SK-N-SH (cell line): ENCODE data around the gene SNRNP70. TPM values are rescaled to one million over a fixed set of nuclear protein-coding genes. Genes with fewer than 3 reads are reported as not detected.

Experiments
- CTCF ChIA-PET: fragments of 300-600, 350-600 bp; formaldehyde crosslinking; extraction: SDS; loops from one replicate; lab custom pipeline; 2021; lab: Yijun Ruan, JAX
- POLR2A ChIA-PET: fragments of 350-600 bp; sonication (Branson Sonifier 250); formaldehyde crosslinking; extraction: SDS; loops from one replicate; lab custom pipeline; 2020; ENCODE audit warnings: antibody characterized with exemption, inconsistent platforms; lab: Yijun Ruan, JAX
- DNase-seq: peaks from one replicate; pipeline ENCODE4 v3.0.0; 2012
- H2AFZ ChIP-seq: fragments of 200-600 bp; sonication (generic); 2 replicates; pipeline ENCODE4 v1.8.1; 2016; ENCODE audit warnings: antibody characterized with exemption, mild to moderate bottlenecking, low read depth
- H3F3A ChIP-seq: fragments of 200-600 bp; sonication (generic); replicated peaks from 2 replicates; pipeline ENCODE3; 2016; ENCODE audit warnings: antibody characterized with exemption, mild to moderate bottlenecking; ENCODE audit not compliant: insufficient read depth
- H3K27ac ChIP-seq, 2 experiments: fragments of 200-500 bp in 1 of 2; fragments of 200-600 bp in 1 of 2; sonication (Bioruptor generic) in 1 of 2; sonication (generic), shearing (Covaris generic) in 1 of 2; 2 replicates each; pipeline versions ENCODE4 v1.5.1 to v1.6.1; 2014 to 2016; ENCODE audit warnings: low read depth in 2 of 2, inconsistent platforms in 1 of 2, low read length in 1 of 2, mild to moderate bottlenecking in 1 of 2, mixed read lengths in 1 of 2
- H3K27me3 ChIP-seq: fragments of 200-600 bp; sonication (generic), shearing (Covaris generic); 2 replicates; pipeline ENCODE4 v1.6.1; 2016; ENCODE audit warnings: mixed run types; ENCODE audit not compliant: insufficient read depth
- H3K36me3 ChIP-seq, 2 experiments: fragments of 200-500 bp in 1 of 2; fragments of 200-600 bp in 1 of 2; sonication (Bioruptor generic) in 1 of 2; sonication (generic) in 1 of 2; replicated peaks in 1 of 2; 2 replicates each; pipeline versions ENCODE3 to v1.5.1; 2014 to 2016; ENCODE audit warnings: low read length in 1 of 2, mild to moderate bottlenecking in 1 of 2; ENCODE audit not compliant: insufficient read depth in 2 of 2, control insufficient read depth in 1 of 2
- H3K4me1 ChIP-seq, 2 experiments: fragments of 200-500 bp in 1 of 2; fragments of 200-600 bp in 1 of 2; sonication (Bioruptor generic) in 1 of 2; sonication (generic), shearing (Covaris generic) in 1 of 2; 2 replicates each; pipeline versions ENCODE4 v1.5.1 to v1.6.1; 2014 to 2016; ENCODE audit warnings: low read depth in 1 of 2, low read length in 1 of 2, mixed run types in 1 of 2; ENCODE audit not compliant: insufficient read depth in 2 of 2, control insufficient read depth in 1 of 2
- H3K4me2 ChIP-seq: fragments of 200-600 bp; sonication (generic), shearing (Covaris generic); 2 replicates; pipeline ENCODE4 v1.6.1; 2017; ENCODE audit warnings: mixed run types
- H3K4me3 ChIP-seq, 2 experiments: fragments of 200-500 bp in 1 of 2; fragments of 200-600 bp in 1 of 2; sonication (Bioruptor generic) in 1 of 2; sonication (generic), shearing (Covaris generic) in 1 of 2; 2 replicates each; pipeline versions ENCODE4 v1.5.1 to v1.8.1; 2014 to 2016; ENCODE audit warnings: low read depth in 2 of 2, inconsistent platforms in 1 of 2, low read length in 1 of 2, mild to moderate bottlenecking in 1 of 2, mixed read lengths in 1 of 2, moderate library complexity in 1 of 2
- H3K79me2 ChIP-seq: fragments of 200-600 bp; sonication (generic); 2 replicates; pipeline ENCODE4 v1.8.1; 2017; ENCODE audit warnings: mild to moderate bottlenecking; ENCODE audit not compliant: insufficient read depth
- H3K9ac ChIP-seq: fragments of 200-600 bp; sonication (generic); 2 replicates; pipeline ENCODE4 v1.6.1; 2017; ENCODE audit warnings: mixed run types
- H3K9me2 ChIP-seq: fragments of 200-600 bp; sonication (generic); 2 replicates; pipeline ENCODE4 v1.6.1; 2017; ENCODE audit warnings: mixed run types
- H3K9me3 ChIP-seq: fragments of 200-600 bp; sonication (generic); 2 replicates; pipeline ENCODE4 v1.6.1; 2017; ENCODE audit warnings: mixed run types, mild to moderate bottlenecking, moderate library complexity
- H4K20me1 ChIP-seq: fragments of 200-600 bp; sonication (generic); 2 replicates; pipeline ENCODE4 v1.6.1; 2017; ENCODE audit warnings: mild to moderate bottlenecking, mixed run types; ENCODE audit not compliant: insufficient read depth
- CHD2 ChIP-seq: fragments of 150-350 bp; IDR thresholded peaks from 2 replicates; pipeline ENCODE4 v1.6.1; 2018; ENCODE audit warnings: low read length; ENCODE audit not compliant: partially characterized antibody
- CTCF ChIP-seq: fragments of 200-600 bp; sonication (generic); IDR thresholded peaks from 2 replicates; pipeline ENCODE4 v1.6.1; 2017; ENCODE audit warnings: antibody characterized with exemption, mild to moderate bottlenecking, moderate library complexity
- MAX ChIP-seq: IDR thresholded peaks from 2 replicates; pipeline ENCODE4 v1.4.0; 2012; ENCODE audit warnings: low read depth
- NRF1 ChIP-seq: IDR thresholded peaks from 2 replicates; pipeline ENCODE4 v1.6.1; 2012; ENCODE audit warnings: low read depth, mild to moderate bottlenecking, low read length
- POLR2AphosphoS5 ChIP-seq: IDR thresholded peaks from 2 replicates; pipeline ENCODE4 v1.6.1; 2012; ENCODE audit warnings: low read depth, low read length
- RAD21 ChIP-seq: IDR thresholded peaks from 2 replicates; pipeline ENCODE4 v1.6.1; 2012; ENCODE audit warnings: mild to moderate bottlenecking, low read length
- RCOR1 ChIP-seq: fragments of 150-350 bp; IDR thresholded peaks from 2 replicates; pipeline ENCODE4 v1.6.1; 2017; ENCODE audit warnings: antibody characterized with exemption, low read length
- SMC3 ChIP-seq: IDR thresholded peaks from 2 replicates; pipeline ENCODE4 v1.6.1; 2012; ENCODE audit warnings: low read depth, low read length, improper control_type of control experiment
- TAF1 ChIP-seq: IDR thresholded peaks from 2 replicates; pipeline ENCODE4 v1.6.1; 2012; ENCODE audit warnings: low read depth, mild to moderate bottlenecking, low read length, moderate library complexity, borderline replicate concordance
- TEAD4 ChIP-seq: IDR thresholded peaks from 2 replicates; pipeline ENCODE4 v1.4.0; 2012; ENCODE audit warnings: mild to moderate bottlenecking, borderline replicate concordance; ENCODE audit not compliant: insufficient read depth
- WGBS: methylation state at CpG from one replicate; pipeline ENCODE4 v1.1.6; 2017; ENCODE audit warnings: low lambda C conversion rate; 5-methylcytosine and 5-hydroxymethylcytosine counted together
- polyA plus RNA-seq, 3 experiments: library from polyadenylated mRNA; depleted of rRNA; stranded (reverse); fragments of >200 nt; gene quantifications; 2 replicates each; pipeline ENCODE4 v1.2.3, GENCODE V29; 2012
- TF ChIP-seq, protein P1 (sequence below): fragments of 150-350 bp; IDR thresholded peaks from 2 replicates; pipeline ENCODE4 v1.6.1; 2017; ENCODE audit warnings: antibody characterized with exemption, low read length, low read depth, borderline replicate concordance
- TF ChIP-seq, protein P2 (sequence below): IDR thresholded peaks from 2 replicates; pipeline ENCODE4 v1.4.0; 2012; ENCODE audit warnings: low read depth, borderline replicate concordance
- TF ChIP-seq, protein P3 (sequence below): IDR thresholded peaks from 2 replicates; pipeline ENCODE4; 2012

SNRNP70 gene
- polyA plus RNA-seq, 1 of the 3 experiments (the other 2 are of a cell fraction), result 359 TPM

GRCh38 chr19:49070416-49070815 is 14.8 kb upstream of the SNRNP70 start:
- peaks cover 8% of the 10 kb centered on the region; the same call in 1 of the 2 replicates for H3K27me3 ChIP-seq
- H3K4me2 ChIP-seq, result no peak overlapping the region
- TF ChIP-seq MAX (no peak), CHD2 (no peak), RCOR1 (no peak), NRF1 (no peak), TAF1 (no peak), TEAD4 (no peak), SMC3 (no peak), POLR2AphosphoS5 (no peak)
- TF ChIP-seq, protein P1, sequence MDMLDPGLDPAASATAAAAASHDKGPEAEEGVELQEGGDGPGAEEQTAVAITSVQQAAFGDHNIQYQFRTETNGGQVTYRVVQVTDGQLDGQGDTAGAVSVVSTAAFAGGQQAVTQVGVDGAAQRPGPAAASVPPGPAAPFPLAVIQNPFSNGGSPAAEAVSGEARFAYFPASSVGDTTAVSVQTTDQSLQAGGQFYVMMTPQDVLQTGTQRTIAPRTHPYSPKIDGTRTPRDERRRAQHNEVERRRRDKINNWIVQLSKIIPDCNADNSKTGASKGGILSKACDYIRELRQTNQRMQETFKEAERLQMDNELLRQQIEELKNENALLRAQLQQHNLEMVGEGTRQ, result no peak
- TF ChIP-seq, protein P2, sequence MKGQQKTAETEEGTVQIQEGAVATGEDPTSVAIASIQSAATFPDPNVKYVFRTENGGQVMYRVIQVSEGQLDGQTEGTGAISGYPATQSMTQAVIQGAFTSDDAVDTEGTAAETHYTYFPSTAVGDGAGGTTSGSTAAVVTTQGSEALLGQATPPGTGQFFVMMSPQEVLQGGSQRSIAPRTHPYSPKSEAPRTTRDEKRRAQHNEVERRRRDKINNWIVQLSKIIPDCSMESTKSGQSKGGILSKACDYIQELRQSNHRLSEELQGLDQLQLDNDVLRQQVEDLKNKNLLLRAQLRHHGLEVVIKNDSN, result no peak
- TF ChIP-seq, protein P3, sequence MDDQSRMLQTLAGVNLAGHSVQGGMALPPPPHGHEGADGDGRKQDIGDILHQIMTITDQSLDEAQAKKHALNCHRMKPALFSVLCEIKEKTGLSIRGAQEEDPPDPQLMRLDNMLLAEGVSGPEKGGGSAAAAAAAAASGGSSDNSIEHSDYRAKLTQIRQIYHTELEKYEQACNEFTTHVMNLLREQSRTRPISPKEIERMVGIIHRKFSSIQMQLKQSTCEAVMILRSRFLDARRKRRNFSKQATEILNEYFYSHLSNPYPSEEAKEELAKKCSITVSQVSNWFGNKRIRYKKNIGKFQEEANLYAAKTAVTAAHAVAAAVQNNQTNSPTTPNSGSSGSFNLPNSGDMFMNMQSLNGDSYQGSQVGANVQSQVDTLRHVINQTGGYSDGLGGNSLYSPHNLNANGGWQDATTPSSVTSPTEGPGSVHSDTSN, result no peak
- no peak overlapping the region for H2AFZ ChIP-seq
- no peak overlapping the region for H3K4me3 ChIP-seq
- H3K27ac ChIP-seq, result no peak overlapping the region
- no peaks in the 10 kb centered on the region; a peak in 1 of 4 replicates for H3K4me1 ChIP-seq
- no peak for DNase-seq
- ChIA-PET CTCF (interaction anchor here (1.1 to 2.6 kb wide), 5 partner anchors 10 to 155 kb away, joined by 5 to 14 read pairs (median 6); no protein-coding TSS in a partner anchor), POLR2A (no interaction called here)
- H4K20me1 ChIP-seq, result no peaks in the 10 kb centered on the region
- H3K9me3 ChIP-seq, result no peaks in the 10 kb centered on the region
- 87% methylated on average over 21 of the region's 21 CpGs for WGBS
- no peaks in the 10 kb centered on the region for H3K36me3 ChIP-seq
- H3K9ac ChIP-seq, result no peak overlapping the region
- H3F3A ChIP-seq, result peaks cover 14% of the 10 kb centered on the region
- no peaks in the 10 kb centered on the region for H3K79me2 ChIP-seq
- H3K9me2 ChIP-seq, result no peaks in the 10 kb centered on the region

GRCh38 chr19:49071860-49072547 is 13.2 kb upstream of the SNRNP70 start:
- Histone ChIP-seq H3K4me3 (peak overlapping the region in 1 of 2 experiments; percentile 4; a peak in 1 of 4 replicates), H3F3A (peaks cover 13% of the 10 kb centered on the region), H3K79me2 (no peaks in the 10 kb centered on the region), H3K4me1 (no peaks in the 10 kb centered on the region; a peak in 1 of 4 replicates), H3K27ac (no peak overlapping the region), H2AFZ (no peak overlapping the region; the same call in 1 of the 2 replicates), H3K9ac (no peak overlapping the region), H3K36me3 (no peaks in the 10 kb centered on the region), H3K9me3 (no peaks in the 10 kb centered on the region), H4K20me1 (no peaks in the 10 kb centered on the region), H3K9me2 (no peaks in the 10 kb centered on the region), H3K27me3 (peaks cover 8% of the 10 kb centered on the region; the same call in 1 of the 2 replicates), H3K4me2 (no peak overlapping the region)
- POLR2A ChIA-PET, result no interaction called here
- DNase-seq, result peak; percentile 84
- 39% methylated on average over 44 of the region's 93 CpGs for WGBS
- TF ChIP-seq NRF1 (peak; percentile 14; the same call in 1 of the 2 replicates), RAD21 (no peak), CTCF (no peak), MAX (0 out of 2 replicates have a peak, but pooled peaks have one; percentile 17)
- CTCF ChIA-PET, result interaction anchor here (1.0 to 1.9 kb wide), 6 partner anchors 13 to 153 kb away, joined by 3 to 6 read pairs (median 4); partner anchors contain the start of genes GYS1 and RUVBL2
